ENCODE data around the gene SPEF2.
"Not testable (repeated sequence)": the region's sequence is repeated elsewhere in the genome, so short reads cannot be mapped to it uniquely, and the experiment has no call there.

The SPEF2 gene

DNA sequence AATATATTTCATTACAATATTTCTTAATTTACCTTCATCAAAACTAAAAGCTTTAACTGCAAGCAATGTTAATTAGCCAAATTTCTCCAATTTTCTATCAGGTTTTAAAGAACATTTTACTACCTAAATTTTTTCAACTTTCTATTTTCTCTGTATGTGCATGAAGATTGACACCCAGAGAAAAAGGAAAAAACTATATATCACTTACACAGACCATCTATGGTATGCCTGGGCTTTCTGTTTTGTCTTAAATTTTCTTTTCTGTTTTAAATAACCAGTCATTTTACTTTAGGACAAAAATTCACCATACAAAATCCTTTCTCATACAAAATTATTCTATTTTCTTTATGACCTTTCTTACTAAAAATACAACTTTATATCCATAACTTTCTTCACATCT is 225.2 kb downstream of the SPEF2 start:
- Histone ChIP-seq H3K36me3 (replicated peaks) (no peaks in the 10 kb centered on the region), H3K4me3 (ENCODE audit: low read depth, low read length) (no peak overlapping the region), H3K27ac (no peak overlapping the region), H3K27me3 (replicated peaks) (no peaks in the 10 kb centered on the region)
- in situ Hi-C loops (cut with HindIII; ENCODE audit: low pct_ligation_motif_present, low sequenced_read_pairs) = no loop called here
- no peak for DNase-seq
- TF ChIP-seq, protein P1, sequence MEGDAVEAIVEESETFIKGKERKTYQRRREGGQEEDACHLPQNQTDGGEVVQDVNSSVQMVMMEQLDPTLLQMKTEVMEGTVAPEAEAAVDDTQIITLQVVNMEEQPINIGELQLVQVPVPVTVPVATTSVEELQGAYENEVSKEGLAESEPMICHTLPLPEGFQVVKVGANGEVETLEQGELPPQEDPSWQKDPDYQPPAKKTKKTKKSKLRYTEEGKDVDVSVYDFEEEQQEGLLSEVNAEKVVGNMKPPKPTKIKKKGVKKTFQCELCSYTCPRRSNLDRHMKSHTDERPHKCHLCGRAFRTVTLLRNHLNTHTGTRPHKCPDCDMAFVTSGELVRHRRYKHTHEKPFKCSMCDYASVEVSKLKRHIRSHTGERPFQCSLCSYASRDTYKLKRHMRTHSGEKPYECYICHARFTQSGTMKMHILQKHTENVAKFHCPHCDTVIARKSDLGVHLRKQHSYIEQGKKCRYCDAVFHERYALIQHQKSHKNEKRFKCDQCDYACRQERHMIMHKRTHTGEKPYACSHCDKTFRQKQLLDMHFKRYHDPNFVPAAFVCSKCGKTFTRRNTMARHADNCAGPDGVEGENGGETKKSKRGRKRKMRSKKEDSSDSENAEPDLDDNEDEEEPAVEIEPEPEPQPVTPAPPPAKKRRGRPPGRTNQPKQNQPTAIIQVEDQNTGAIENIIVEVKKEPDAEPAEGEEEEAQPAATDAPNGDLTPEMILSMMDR (IDR thresholded peaks at IDR 0.05; ENCODE audit: low read depth, low read length, missing control alignments) = no peak

DNA sequence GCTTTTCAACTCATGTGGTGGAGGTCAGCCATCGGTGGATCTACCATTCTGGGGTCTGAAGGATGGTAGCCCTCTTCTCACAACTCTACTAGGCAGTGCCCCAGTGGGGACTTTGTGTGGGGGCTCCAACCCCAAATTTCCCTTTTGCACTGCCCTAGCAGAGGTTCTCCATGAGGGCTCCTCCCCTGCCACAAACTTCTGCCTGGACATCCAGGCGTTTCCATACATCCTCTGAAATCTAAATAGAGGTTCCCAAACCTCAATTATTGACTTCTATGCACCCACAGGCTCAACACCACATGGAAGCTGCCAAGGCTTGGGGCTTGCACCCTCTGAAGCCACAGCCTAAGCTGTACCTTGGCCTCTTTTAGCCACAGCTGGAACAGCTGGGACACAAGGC is 227.8 kb downstream of the SPEF2 start:
- H3K27ac ChIP-seq; H3K36me3 ChIP-seq (replicated peaks); in situ Hi-C loops (cut with HindIII; ENCODE audit: low pct_ligation_motif_present, low sequenced_read_pairs); H3K4me3 ChIP-seq (ENCODE audit: low read depth, low read length); H3K27me3 ChIP-seq (replicated peaks); DNase-seq: not testable (repeated sequence)

DNA sequence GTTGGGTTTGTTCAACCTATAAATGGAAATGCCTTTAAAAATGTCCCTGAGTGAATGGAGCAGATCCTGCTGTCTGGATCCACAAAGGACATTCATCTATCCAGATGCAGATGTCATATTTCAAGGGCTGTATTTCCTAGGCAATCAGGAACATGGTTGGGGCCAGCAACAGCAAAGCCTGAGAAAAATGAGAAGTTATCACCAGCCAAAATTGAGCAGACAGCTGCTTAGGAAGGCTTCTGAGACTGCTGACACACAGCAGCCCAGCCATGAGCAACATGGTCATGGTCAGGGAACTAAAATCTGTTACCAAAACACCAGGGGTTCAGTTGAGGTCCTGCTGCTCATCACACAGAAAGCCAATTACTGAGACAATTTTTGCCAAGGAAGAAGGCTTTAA is 229.8 kb downstream of the SPEF2 start:
- Histone ChIP-seq H3K4me3 (ENCODE audit: low read depth, low read length) (no peak overlapping the region), H3K27ac (no peak overlapping the region), H3K27me3 (replicated peaks) (no peaks in the 10 kb centered on the region), H3K36me3 (replicated peaks) (no peaks in the 10 kb centered on the region)
- in situ Hi-C loops (cut with HindIII; ENCODE audit: low pct_ligation_motif_present, low sequenced_read_pairs) = no loop called here
- TF ChIP-seq, protein P1 (IDR thresholded peaks at IDR 0.05; ENCODE audit: low read depth, low read length, missing control alignments) = no peak
- DNase-seq = no peak

DNA sequence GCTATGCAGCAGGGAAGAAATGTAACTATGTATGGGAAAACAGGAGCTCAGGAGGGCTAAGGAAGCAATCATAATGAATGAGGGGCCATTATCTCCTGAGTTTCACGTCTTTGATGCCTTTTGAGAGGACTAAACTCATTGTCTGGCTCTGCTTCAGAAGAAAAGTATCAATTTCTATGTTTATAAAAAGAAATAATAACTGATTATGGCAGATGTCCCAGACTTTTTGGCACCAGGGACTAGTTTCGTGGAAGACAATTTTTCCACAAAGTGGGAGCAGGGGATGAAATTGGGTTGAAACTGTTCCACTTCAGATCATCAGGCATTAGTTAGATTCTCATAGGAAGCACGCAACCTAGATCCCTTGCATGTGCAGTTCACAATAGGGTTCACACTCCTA is 230.3 kb downstream of the SPEF2 start:
- no peaks in the 10 kb centered on the region for H3K36me3 ChIP-seq (replicated peaks)
- no peak overlapping the region for H3K27ac ChIP-seq
- no peak overlapping the region for H3K4me3 ChIP-seq (ENCODE audit: low read depth, low read length)
- TF ChIP-seq, protein P1 (IDR thresholded peaks at IDR 0.05; ENCODE audit: low read depth, low read length, missing control alignments) = no peak
- H3K27me3 ChIP-seq (replicated peaks) = no peaks in the 10 kb centered on the region
- DNase-seq = no peak
- in situ Hi-C loops (cut with HindIII; ENCODE audit: low pct_ligation_motif_present, low sequenced_read_pairs) = no loop called here

DNA sequence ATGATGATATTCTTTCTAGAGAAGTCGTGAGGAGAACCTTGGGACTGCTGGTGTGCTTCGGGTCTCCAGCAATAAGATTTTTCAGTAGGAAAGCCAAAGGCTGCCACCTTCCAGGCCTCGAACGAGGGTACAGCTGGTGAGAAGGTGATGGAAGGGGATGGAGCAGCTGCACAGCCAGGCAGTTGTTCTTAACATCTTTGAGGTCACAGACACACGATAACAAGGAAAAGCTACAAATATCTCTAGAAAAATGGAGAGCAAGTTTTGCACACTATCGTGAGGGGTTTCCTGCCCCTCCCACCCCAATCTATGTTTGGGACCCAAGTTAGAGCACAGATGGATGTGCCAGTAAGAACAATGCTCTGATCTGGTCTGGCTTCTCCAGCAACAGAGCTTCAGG is 232.2 kb downstream of the SPEF2 start:
- Histone ChIP-seq H3K36me3 (replicated peaks) (no peaks in the 10 kb centered on the region), H3K4me3 (ENCODE audit: low read depth, low read length) (no peak overlapping the region), H3K27me3 (replicated peaks) (no peaks in the 10 kb centered on the region), H3K27ac (no peak overlapping the region)
- DNase-seq = no peak
- TF ChIP-seq, protein P1 (IDR thresholded peaks at IDR 0.05; ENCODE audit: low read depth, low read length, missing control alignments) = no peak
- in situ Hi-C loops (cut with HindIII; ENCODE audit: low pct_ligation_motif_present, low sequenced_read_pairs) = no loop called here

DNA sequence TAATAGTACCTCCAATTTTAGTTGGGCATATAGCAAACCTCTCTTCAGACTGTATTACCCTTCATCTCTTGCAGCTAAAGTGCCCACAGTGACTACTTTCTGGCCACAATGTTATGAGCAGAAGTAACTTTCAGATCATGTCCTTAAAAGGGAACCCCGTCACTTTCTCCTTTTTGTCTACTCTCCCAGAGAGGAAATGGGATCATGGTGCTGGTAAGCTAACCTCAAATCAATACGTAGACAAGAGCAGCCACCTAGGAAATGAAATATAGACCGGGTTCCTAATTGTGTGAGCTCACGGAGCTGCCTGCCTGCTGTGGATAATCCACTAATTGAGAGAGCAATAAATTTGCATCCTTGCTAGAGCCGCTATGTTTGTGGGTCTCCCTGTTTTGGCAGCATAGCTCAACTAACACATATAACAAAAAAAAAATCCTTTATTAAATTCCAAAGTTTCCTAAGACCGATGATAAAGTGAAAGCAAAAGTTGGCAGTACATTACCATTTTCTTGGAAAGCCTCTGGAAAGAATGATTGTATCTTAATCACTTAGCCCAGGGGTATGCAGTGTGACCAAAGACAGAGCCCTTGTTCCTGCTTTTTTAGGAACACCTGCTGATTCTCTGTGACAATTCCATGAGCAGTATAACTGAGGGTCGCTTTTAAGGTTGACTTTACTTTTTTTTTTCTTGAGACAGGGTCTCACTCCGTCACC is 233.5 kb downstream of the SPEF2 start:
- Histone ChIP-seq H3K4me3 (ENCODE audit: low read depth, low read length) (no peak overlapping the region), H3K27ac (no peak overlapping the region), H3K36me3 (replicated peaks) (no peaks in the 10 kb centered on the region), H3K27me3 (replicated peaks) (no peaks in the 10 kb centered on the region)
- no peak for DNase-seq
- TF ChIP-seq, protein P1 (IDR thresholded peaks at IDR 0.05; ENCODE audit: low read depth, low read length, missing control alignments) = no peak
- in situ Hi-C loops (cut with HindIII; ENCODE audit: low pct_ligation_motif_present, low sequenced_read_pairs) = no loop called here

Measured in brain microvascular endothelial cell (primary cell).